IMR-90 (cell line): ENCODE measurements around the gene TMEM223. TPM values are rescaled to one million over a fixed set of nuclear protein-coding genes. Genes with fewer than 3 reads are reported as not detected.

Experiments used
- ATAC-seq: fragments of 200-7000 bp; cut with Tn5 transposase; 2 replicates; pipeline ENCODE4 v1.9.1; 2020; ENCODE audit warnings: low read depth, mild to moderate bottlenecking, moderate library complexity
- BruUV-seq: library from RNA; stranded (reverse); fragments of 400-500 nt; replicated peaks from 2 replicates; lab custom pipeline; 2021; lab: Mats Ljungman, UMichigan
- CTCF ChIA-PET: fragments of 300-600 bp; formaldehyde crosslinking; extraction: SDS; loops from one replicate; lab custom pipeline; 2021; ENCODE audit warnings: antibody characterized with exemption; lab: Yijun Ruan, JAX
- POLR2A ChIA-PET: fragments of 300-600 bp; sonication (Branson Sonifier 250); formaldehyde crosslinking; loops from one replicate; lab custom pipeline; 2022; ENCODE audit warnings: antibody characterized with exemption; ENCODE audit not compliant: unreplicated experiment; lab: Charles Lee
- DNase-seq: peaks from one replicate; pipeline ENCODE4 v3.0.0; 2013
- H2AFZ ChIP-seq: replicated peaks from 2 replicates; pipeline ENCODE3; 2013; ENCODE audit warnings: low read length, mild to moderate bottlenecking; ENCODE audit not compliant: poor library complexity
- H2AK5ac ChIP-seq: 2 replicates; pipeline ENCODE4 v1.6.1; 2013; ENCODE audit warnings: low read depth, low read length, inconsistent platforms
- H2AK9ac ChIP-seq: replicated peaks from 2 replicates; pipeline ENCODE3; 2013; ENCODE audit warnings: mild to moderate bottlenecking, low read depth, low read length, moderate library complexity; ENCODE audit not compliant: poor library complexity
- H2BK120ac ChIP-seq: 2 replicates; pipeline ENCODE4 v1.6.1; 2013; ENCODE audit warnings: low read depth, low read length, inconsistent platforms
- H2BK15ac ChIP-seq: 3 replicates; pipeline ENCODE4 v1.6.1; 2013; ENCODE audit warnings: low read depth, low read length, inconsistent platforms
- H2BK20ac ChIP-seq: 2 replicates; pipeline ENCODE4 v1.6.1; 2013; ENCODE audit warnings: low read depth, mild to moderate bottlenecking, inconsistent platforms, low read length, moderate library complexity
- H2BK5ac ChIP-seq: 2 replicates; pipeline ENCODE4 v1.6.1; 2013; ENCODE audit warnings: mild to moderate bottlenecking, low read depth, low read length, inconsistent platforms; ENCODE audit not compliant: poor library complexity, severe bottlenecking
- H3K14ac ChIP-seq: replicated peaks from 2 replicates; pipeline ENCODE4 v1.6.1; 2013; ENCODE audit warnings: low read depth, low read length, inconsistent platforms
- H3K18ac ChIP-seq: 2 replicates; pipeline ENCODE4 v1.6.1; 2013; ENCODE audit warnings: low read depth, low read length, control low read depth
- H3K23ac ChIP-seq: 2 replicates; pipeline ENCODE4 v1.6.1; 2013; ENCODE audit warnings: low read depth, low read length, inconsistent platforms
- H3K27ac ChIP-seq: 2 replicates; pipeline ENCODE4 v1.5.1; 2013; ENCODE audit warnings: mild to moderate bottlenecking, control low read depth, low read length; ENCODE audit not compliant: insufficient read depth
- H3K27me3 ChIP-seq: 2 replicates; pipeline ENCODE4 v1.6.1; 2013; ENCODE audit warnings: low read length; ENCODE audit not compliant: control insufficient read depth, insufficient read depth
- H3K36me3 ChIP-seq: 2 replicates; pipeline ENCODE4 v1.6.1; 2013; ENCODE audit warnings: low read length, mixed read lengths; ENCODE audit not compliant: control insufficient read depth, insufficient read depth
- H3K4ac ChIP-seq: 2 replicates; pipeline ENCODE4 v1.6.1; 2013; ENCODE audit warnings: low read depth, low read length, inconsistent platforms
- H3K4me1 ChIP-seq: 2 replicates; pipeline ENCODE4 v1.6.1; 2013; ENCODE audit warnings: low read length, mixed read lengths; ENCODE audit not compliant: control insufficient read depth, insufficient read depth
- H3K4me2 ChIP-seq: 2 replicates; pipeline ENCODE4 v1.6.1; 2013; ENCODE audit warnings: low read depth, mild to moderate bottlenecking, control low read depth, low read length, moderate library complexity
- H3K4me3 ChIP-seq: 2 replicates; pipeline ENCODE4 v1.5.1; 2013; ENCODE audit warnings: low read depth, mild to moderate bottlenecking, control low read depth, low read length, moderate library complexity; ENCODE audit not compliant: insufficient read depth
- H3K56ac ChIP-seq: 2 replicates; pipeline ENCODE4 v1.6.1; 2013; ENCODE audit warnings: low read length, inconsistent platforms; ENCODE audit not compliant: insufficient read depth; ENCODE audit errors: extremely low read depth
- H3K79me1 ChIP-seq, 2 experiments: 2 replicates each; pipeline ENCODE4 v1.6.1; 2013; ENCODE audit warnings: low read length in 2 of 2, inconsistent platforms in 1 of 2, low read depth in 1 of 2
- H3K9ac ChIP-seq: 2 replicates; pipeline ENCODE4 v1.6.1; 2013; ENCODE audit warnings: low read depth, low read length, control low read depth
- H3K9me1 ChIP-seq: 2 replicates; pipeline ENCODE4 v1.6.1; 2013; ENCODE audit warnings: low read length, inconsistent platforms; ENCODE audit not compliant: insufficient read depth
- H3K9me3 ChIP-seq: 2 replicates; pipeline ENCODE4 v1.6.1; 2013; ENCODE audit warnings: low read length; ENCODE audit not compliant: control insufficient read depth, insufficient read depth
- H4K20me1 ChIP-seq: 2 replicates; pipeline ENCODE4 v1.6.1; 2013; ENCODE audit warnings: low read length, inconsistent platforms; ENCODE audit not compliant: insufficient read depth
- H4K5ac ChIP-seq: 2 replicates; pipeline ENCODE4 v1.6.1; 2013; ENCODE audit warnings: mild to moderate bottlenecking, low read depth, low read length, control low read depth
- H4K8ac ChIP-seq, 2 experiments: 2 replicates each; pipeline ENCODE4 v1.6.1; 2013; ENCODE audit warnings: low read depth in 2 of 2, low read length in 2 of 2, control low read depth in 1 of 2, inconsistent platforms in 1 of 2
- H4K91ac ChIP-seq: 2 replicates; pipeline ENCODE4 v1.6.1; 2013; ENCODE audit warnings: low read depth, low read length, inconsistent platforms; ENCODE audit not compliant: insufficient read depth
- BHLHE40 ChIP-seq: fragments of 150-350 bp; IDR thresholded peaks from 2 replicates; pipeline ENCODE4 v1.6.1; 2016; ENCODE audit warnings: mild to moderate bottlenecking, low read depth, low read length
- CEBPB ChIP-seq: IDR thresholded peaks from 2 replicates; pipeline ENCODE4 v1.6.1; 2012; ENCODE audit warnings: low read depth, low read length, improper control_type of control experiment
- FOS ChIP-seq: fragments of 150-350 bp; IDR thresholded peaks from 2 replicates; pipeline ENCODE4 v1.6.1; 2016; ENCODE audit warnings: low read depth, low read length
- MAFK ChIP-seq: IDR thresholded peaks from 2 replicates; pipeline ENCODE4 v1.6.1; 2012; ENCODE audit warnings: low read depth, low read length, improper control_type of control experiment
- MAZ ChIP-seq: IDR thresholded peaks from 2 replicates; pipeline ENCODE4 v1.6.1; 2012; ENCODE audit warnings: low read depth, mild to moderate bottlenecking, low read length, improper control_type of control experiment, moderate library complexity, borderline replicate concordance
- MXI1 ChIP-seq: IDR thresholded peaks from 2 replicates; pipeline ENCODE4 v1.6.1; 2012; ENCODE audit warnings: low read depth, mild to moderate bottlenecking, low read length, moderate library complexity, borderline replicate concordance
- POLR2A ChIP-seq: IDR thresholded peaks from 2 replicates; pipeline ENCODE4 v1.6.1; 2012; ENCODE audit warnings: mild to moderate bottlenecking, low read depth, low read length
- RAD21 ChIP-seq: IDR thresholded peaks from 2 replicates; pipeline ENCODE4 v1.6.1; 2012; ENCODE audit warnings: low read length, improper control_type of control experiment
- RFX5 ChIP-seq: IDR thresholded peaks from 2 replicates; pipeline ENCODE4 v1.8.0; 2012; ENCODE audit warnings: low read depth, mild to moderate bottlenecking, low read length, moderate library complexity
- WGBS, 2 experiments: methylation state at CpG; one replicate each; pipeline versions ENCODE4 v1.1.5 to v1.1.7; 2013; ENCODE audit warnings: missing lambda C conversion rate in 2 of 2; ENCODE audit not compliant: insufficient read length in 1 of 2; ENCODE audit errors: extremely low coverage in 2 of 2; 5-methylcytosine and 5-hydroxymethylcytosine counted together
- dilution Hi-C: fragments of 300-500 bp; cut with HindIII; formaldehyde crosslinking; loops from one replicate; pipeline ENCODE4 v1.14.3; 2018; ENCODE audit warnings: low sequenced_read_pairs; ENCODE audit not compliant: unreplicated experiment
- in situ Hi-C: fragments of 300-500 bp; cut with MboI; formaldehyde crosslinking; loops from 3 replicates; pipeline ENCODE4 v1.14.3; 2019; ENCODE audit warnings: low sequenced_read_pairs, inconsistent platforms, mixed read lengths
- intact Hi-C: fragments of 100-400 bp; cut with micrococcal nuclease; formaldehyde crosslinking; loops from 2 replicates; pipeline ENCODE4 v1.10.0; 2022
- polyA plus RNA-seq, 3 experiments: library from polyadenylated mRNA; depleted of rRNA; stranded (reverse); fragments of >200 nt; gene quantifications; 2 replicates each; pipeline ENCODE4 v1.2.3, GENCODE V29; 2012; ENCODE audit warnings: low replicate concordance in 1 of 3
- total RNA-seq: library from RNA; depleted of rRNA; stranded (reverse); fragments of >200 nt; gene quantifications from 2 replicates; pipeline ENCODE4 v1.2.3, GENCODE V29; 2012
- TF ChIP-seq, protein P1 (sequence below): conservative IDR thresholded peaks from 2 replicates; pipeline ENCODE4 v1.5.1; 2012; ENCODE audit warnings: mild to moderate bottlenecking, low read depth, low read length, improper control_type of control experiment
- TF ChIP-seq, protein P2 (sequence below): fragments of 150-350 bp; IDR thresholded peaks from 2 replicates; pipeline ENCODE4 v1.6.1; 2016; ENCODE audit warnings: low read depth, mild to moderate bottlenecking, low read length, moderate library complexity, borderline replicate concordance
- TF ChIP-seq, protein P3 (sequence below): fragments of 150-350 bp; IDR thresholded peaks from 2 replicates; pipeline ENCODE4 v1.6.1; 2017; ENCODE audit warnings: mild to moderate bottlenecking, antibody characterized with exemption, low read length, low read depth

The TMEM223 gene
- total and polyA plus RNA-seq, 2 of the 4 experiments (the other 2 are of a cell fraction) = 9.7 to 15.7 TPM

- in situ Hi-C loops (no loop called here), intact Hi-C loops (loop anchor here (2.0 kb wide), 1 partner anchor 46 kb away; the partner anchor contains the start of gene TMEM179B), dilution Hi-C loops (no loop called here)
- DNase-seq (peak; percentile 22), ATAC-seq (peak; percentile 18)
- Histone ChIP-seq H2AK5ac (peak within 1 kb of the TSS; percentile 61), H2BK15ac (no peak within 1 kb of the TSS), H3K9me3 (no peaks in the 10 kb centered on the region), H4K8ac (peak within 1 kb of the TSS; percentile 21 to 94; a peak in 3 of 4 replicates), H3K18ac (peak within 1 kb of the TSS; percentile 67), H3K79me1 (peaks cover 22 to 77% of the 10 kb centered on the region in 2 experiments; a peak in 3 of 4 replicates), H2BK5ac (peak within 1 kb of the TSS; percentile 96), H2AK9ac (peak within 1 kb of the TSS; percentile 100), H3K27me3 (no peaks in the 10 kb centered on the region), H4K5ac (peak within 1 kb of the TSS; percentile 61), H3K4me2 (peak within 1 kb of the TSS; percentile 95), H3K14ac (peak within 1 kb of the TSS; percentile 92), H4K91ac (peak within 1 kb of the TSS; percentile 63), H3K9me1 (peaks cover 4% of the 10 kb centered on the region; the same call in 1 of the 2 replicates), H3K36me3 (peaks cover 26% of the 10 kb centered on the region), H3K4me3 (peak within 1 kb of the TSS; percentile 94), H2BK120ac (peak within 1 kb of the TSS; percentile 64; the same call in 1 of the 2 replicates), H3K27ac (peak within 1 kb of the TSS; percentile 95), H4K20me1 (peaks cover 29% of the 10 kb centered on the region; the same call in 1 of the 2 replicates), H2BK20ac (0 out of 2 replicates have a peak within 1 kb of the TSS, but pooled peaks have one; percentile 38), H3K56ac (peak within 1 kb of the TSS; percentile 67), H3K4me1 (peaks cover 12% of the 10 kb centered on the region), H2AFZ (peak within 1 kb of the TSS; percentile 99), H3K4ac (peak within 1 kb of the TSS; percentile 88), H3K23ac (peak within 1 kb of the TSS; percentile 90), H3K9ac (peak within 1 kb of the TSS; percentile 94)
- TSS peak; percentile 95 for BruUV-seq
- TF ChIP-seq, protein P1, sequence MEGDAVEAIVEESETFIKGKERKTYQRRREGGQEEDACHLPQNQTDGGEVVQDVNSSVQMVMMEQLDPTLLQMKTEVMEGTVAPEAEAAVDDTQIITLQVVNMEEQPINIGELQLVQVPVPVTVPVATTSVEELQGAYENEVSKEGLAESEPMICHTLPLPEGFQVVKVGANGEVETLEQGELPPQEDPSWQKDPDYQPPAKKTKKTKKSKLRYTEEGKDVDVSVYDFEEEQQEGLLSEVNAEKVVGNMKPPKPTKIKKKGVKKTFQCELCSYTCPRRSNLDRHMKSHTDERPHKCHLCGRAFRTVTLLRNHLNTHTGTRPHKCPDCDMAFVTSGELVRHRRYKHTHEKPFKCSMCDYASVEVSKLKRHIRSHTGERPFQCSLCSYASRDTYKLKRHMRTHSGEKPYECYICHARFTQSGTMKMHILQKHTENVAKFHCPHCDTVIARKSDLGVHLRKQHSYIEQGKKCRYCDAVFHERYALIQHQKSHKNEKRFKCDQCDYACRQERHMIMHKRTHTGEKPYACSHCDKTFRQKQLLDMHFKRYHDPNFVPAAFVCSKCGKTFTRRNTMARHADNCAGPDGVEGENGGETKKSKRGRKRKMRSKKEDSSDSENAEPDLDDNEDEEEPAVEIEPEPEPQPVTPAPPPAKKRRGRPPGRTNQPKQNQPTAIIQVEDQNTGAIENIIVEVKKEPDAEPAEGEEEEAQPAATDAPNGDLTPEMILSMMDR = no peak
- TF ChIP-seq MXI1 (peak; percentile 74), MAZ (0 out of 2 replicates have a peak, but pooled peaks have one; percentile 15), CEBPB (no peak), BHLHE40 (no peak), RAD21 (no peak), MAFK (no peak), RFX5 (no peak), FOS (no peak), POLR2A (no peak)
- TF ChIP-seq, protein P2, sequence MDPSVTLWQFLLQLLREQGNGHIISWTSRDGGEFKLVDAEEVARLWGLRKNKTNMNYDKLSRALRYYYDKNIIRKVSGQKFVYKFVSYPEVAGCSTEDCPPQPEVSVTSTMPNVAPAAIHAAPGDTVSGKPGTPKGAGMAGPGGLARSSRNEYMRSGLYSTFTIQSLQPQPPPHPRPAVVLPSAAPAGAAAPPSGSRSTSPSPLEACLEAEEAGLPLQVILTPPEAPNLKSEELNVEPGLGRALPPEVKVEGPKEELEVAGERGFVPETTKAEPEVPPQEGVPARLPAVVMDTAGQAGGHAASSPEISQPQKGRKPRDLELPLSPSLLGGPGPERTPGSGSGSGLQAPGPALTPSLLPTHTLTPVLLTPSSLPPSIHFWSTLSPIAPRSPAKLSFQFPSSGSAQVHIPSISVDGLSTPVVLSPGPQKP = no peak
- TF ChIP-seq, protein P3, sequence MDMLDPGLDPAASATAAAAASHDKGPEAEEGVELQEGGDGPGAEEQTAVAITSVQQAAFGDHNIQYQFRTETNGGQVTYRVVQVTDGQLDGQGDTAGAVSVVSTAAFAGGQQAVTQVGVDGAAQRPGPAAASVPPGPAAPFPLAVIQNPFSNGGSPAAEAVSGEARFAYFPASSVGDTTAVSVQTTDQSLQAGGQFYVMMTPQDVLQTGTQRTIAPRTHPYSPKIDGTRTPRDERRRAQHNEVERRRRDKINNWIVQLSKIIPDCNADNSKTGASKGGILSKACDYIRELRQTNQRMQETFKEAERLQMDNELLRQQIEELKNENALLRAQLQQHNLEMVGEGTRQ = no peak
- CTCF ChIA-PET = no interaction called here
- POLR2A ChIA-PET = interaction anchor here (0.6 to 1.8 kb wide), 4 partner anchors 9 to 159 kb away, joined by 3 to 16 read pairs (median 4); partner anchors contain the start of gene HNRNPUL2
- WGBS, 2 experiments = 0% methylated on average over 14 of the region's 40 CpGs; no CpG with 5 or more reads in 1 of the 2 experiments
These were observed 40.8 kb upstream of the TMEM223 start, which contains the start of gene TEX54 for GRCh38 chr11:62832336-62833234. TSS of gene TEX54 (minus strand) at chr11:62832841.
